Thyroid gland (tissue), 4 donors: ENCODE results near the gene MCF2L. TPM values are rescaled to one million over a fixed set of nuclear protein-coding genes. Genes with fewer than 3 reads are reported as not detected.

ENCODE experiments used
- DNase-seq, 2 donors: peaks; one replicate each; pipeline ENCODE4 v3.0.0-alpha.2; 2019
- H3K27ac ChIP-seq, 3 donors: fragments of 200-600 bp; sonication (generic); 1 replicate in 2 of 3; 2 replicates in 1 of 3; pipeline ENCODE4 v1.5.1; 2016 to 2019; ENCODE audit warnings: mild to moderate bottlenecking in 1 of 3, moderate library complexity in 1 of 3
- H3K27me3 ChIP-seq: fragments of 200-600 bp; sonication (generic); one replicate; pipeline ENCODE4 v1.5.1; 2019
- H3K36me3 ChIP-seq, 2 donors: fragments of 200-600 bp; sonication (generic); one replicate each; pipeline ENCODE4 v1.5.1; 2016 to 2019
- H3K4me1 ChIP-seq, 2 donors: fragments of 200-600 bp; sonication (generic); one replicate each; pipeline ENCODE4 v1.5.1; 2017 to 2019
- H3K4me3 ChIP-seq, 3 donors: fragments of 200-600 bp; sonication (generic); replicated peaks in 1 of 3; 1 replicate in 2 of 3; 2 replicates in 1 of 3; pipeline ENCODE4 v1.5.1; 2016; ENCODE audit warnings: mild to moderate bottlenecking in 1 of 3
- H3K9me3 ChIP-seq: fragments of 200-600 bp; sonication (generic); one replicate; pipeline ENCODE4 v1.5.1; 2017
- POLR2A ChIP-seq, 2 donors: fragments of 450-650 bp; IDR thresholded peaks; one replicate each; pipeline ENCODE4 v1.6.1; 2017; ENCODE audit warnings: antibody characterized with exemption in 2 of 2, mild to moderate bottlenecking in 2 of 2, moderate library complexity in 1 of 2
- WGBS, 2 donors: methylation state at CpG; one replicate each; pipeline ENCODE4 v1.1.5; 2017; 5-methylcytosine and 5-hydroxymethylcytosine counted together
- intact Hi-C: fragments of 100-400 bp; cut with DNase I; formaldehyde crosslinking; loops from one replicate; pipeline ENCODE4 v1.15.1; 2023
- total RNA-seq, 4 donors: library from RNA; depleted of rRNA; stranded (reverse); fragments of >200 nt; gene quantifications; one replicate each; pipeline ENCODE4 v1.2.3, GENCODE V29; 2016
- TF ChIP-seq, protein P1 (sequence below), 6 experiments: fragments of 200-600 bp in 3 of 6; fragments of 450-650 bp in 3 of 6; sonication (generic) in 3 of 6; IDR thresholded peaks; one replicate each; pipeline ENCODE4 v1.5.1; 2016 to 2019; ENCODE audit warnings: antibody characterized with exemption in 6 of 6, mild to moderate bottlenecking in 2 of 6, inconsistent platforms in 1 of 6, moderate library complexity in 1 of 6

Gene MCF2L
- total RNA-seq, 4 donors from 2014 or later: 35.6 to 83.4 (median 43.6) TPM

DNA sequence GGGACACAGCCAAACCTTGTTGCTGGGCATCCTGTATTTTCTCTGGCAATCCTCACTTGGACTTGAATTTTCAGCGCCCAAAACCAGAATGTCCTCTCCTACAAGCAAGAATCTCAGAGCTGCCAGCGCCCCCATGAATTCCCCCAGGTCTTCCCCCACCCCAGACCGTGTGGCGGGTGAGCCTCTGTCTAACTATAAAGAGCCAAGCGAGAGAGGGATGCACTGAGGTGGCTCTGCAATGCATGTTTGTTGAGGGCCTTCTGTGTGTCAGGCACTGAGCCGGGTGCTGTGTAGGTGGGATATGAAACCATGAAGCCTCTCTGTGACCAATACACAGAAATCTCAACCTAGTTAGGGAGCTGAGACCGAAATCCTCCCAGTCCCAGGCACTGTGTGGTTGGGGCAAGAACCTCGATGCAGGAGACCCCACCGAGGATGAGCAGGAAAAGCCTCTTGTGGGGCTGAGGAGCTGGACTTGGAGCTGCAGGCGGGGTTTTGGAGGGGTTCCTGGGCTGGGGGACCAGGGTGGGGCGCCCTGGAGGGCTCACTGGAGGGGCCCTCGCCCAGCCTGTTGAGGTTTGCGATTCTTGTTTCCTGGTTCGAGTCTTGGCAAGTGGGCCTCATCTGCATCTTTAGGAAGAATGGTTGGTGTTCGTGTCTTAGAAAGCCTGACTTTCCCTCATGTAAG lies 177.0 kb downstream of the MCF2L start:
- WGBS, 2 donors: 83 to 87% methylated on average over 13 to 14 of the region's 15 CpGs

DNA sequence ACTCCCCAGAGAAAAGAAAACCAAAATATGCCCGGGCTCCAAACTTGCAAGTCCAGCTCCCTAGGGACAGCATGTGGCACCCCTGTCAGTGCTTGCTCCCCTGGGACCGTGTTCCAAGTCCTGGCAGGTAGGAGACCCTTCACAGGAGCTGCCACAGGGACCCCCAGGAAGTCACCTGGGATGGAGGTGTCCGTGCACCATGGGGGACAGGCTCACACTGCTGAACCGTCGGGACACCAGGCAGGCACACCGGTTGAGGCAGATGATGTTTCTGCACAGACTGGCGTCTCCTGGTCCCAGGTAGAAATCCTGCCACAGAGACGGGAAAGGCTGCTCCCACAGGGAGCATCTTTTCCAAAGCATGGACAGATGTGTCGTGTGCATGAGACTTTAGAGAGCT lies 177.7 kb downstream of the MCF2L start:
- no peaks in the 10 kb centered on the region for H3K4me1 ChIP-seq
- no peak for TF ChIP-seq POLR2A (IDR thresholded peaks at IDR 0.05)
- TF ChIP-seq, protein P1, sequence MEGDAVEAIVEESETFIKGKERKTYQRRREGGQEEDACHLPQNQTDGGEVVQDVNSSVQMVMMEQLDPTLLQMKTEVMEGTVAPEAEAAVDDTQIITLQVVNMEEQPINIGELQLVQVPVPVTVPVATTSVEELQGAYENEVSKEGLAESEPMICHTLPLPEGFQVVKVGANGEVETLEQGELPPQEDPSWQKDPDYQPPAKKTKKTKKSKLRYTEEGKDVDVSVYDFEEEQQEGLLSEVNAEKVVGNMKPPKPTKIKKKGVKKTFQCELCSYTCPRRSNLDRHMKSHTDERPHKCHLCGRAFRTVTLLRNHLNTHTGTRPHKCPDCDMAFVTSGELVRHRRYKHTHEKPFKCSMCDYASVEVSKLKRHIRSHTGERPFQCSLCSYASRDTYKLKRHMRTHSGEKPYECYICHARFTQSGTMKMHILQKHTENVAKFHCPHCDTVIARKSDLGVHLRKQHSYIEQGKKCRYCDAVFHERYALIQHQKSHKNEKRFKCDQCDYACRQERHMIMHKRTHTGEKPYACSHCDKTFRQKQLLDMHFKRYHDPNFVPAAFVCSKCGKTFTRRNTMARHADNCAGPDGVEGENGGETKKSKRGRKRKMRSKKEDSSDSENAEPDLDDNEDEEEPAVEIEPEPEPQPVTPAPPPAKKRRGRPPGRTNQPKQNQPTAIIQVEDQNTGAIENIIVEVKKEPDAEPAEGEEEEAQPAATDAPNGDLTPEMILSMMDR (IDR thresholded peaks at IDR 0.05): no peak
- no peak for DNase-seq
- no peaks in the 10 kb centered on the region for H3K27me3 ChIP-seq
- no peak overlapping the region for H3K4me3 ChIP-seq
- H3K36me3 ChIP-seq: no peaks in the 10 kb centered on the region
- WGBS, 2 donors: 79 to 90% methylated on average over 7 to 9 of the region's 9 CpGs
- H3K27ac ChIP-seq: no peak overlapping the region
- H3K9me3 ChIP-seq: no peaks in the 10 kb centered on the region
- intact Hi-C loops: no loop called here

More for the DNA sequence above, 177.0 kb downstream of the MCF2L start:
- Histone ChIP-seq H3K36me3 (no peaks in the 10 kb centered on the region), H3K4me3 (no peak overlapping the region), H3K9me3 (no peaks in the 10 kb centered on the region), H3K27ac (no peak overlapping the region), H3K4me1 (no peaks in the 10 kb centered on the region), H3K27me3 (no peaks in the 10 kb centered on the region)
- DNase-seq: no peak
- intact Hi-C loops: no loop called here
- no peak for TF ChIP-seq POLR2A (IDR thresholded peaks at IDR 0.05)

DNA sequence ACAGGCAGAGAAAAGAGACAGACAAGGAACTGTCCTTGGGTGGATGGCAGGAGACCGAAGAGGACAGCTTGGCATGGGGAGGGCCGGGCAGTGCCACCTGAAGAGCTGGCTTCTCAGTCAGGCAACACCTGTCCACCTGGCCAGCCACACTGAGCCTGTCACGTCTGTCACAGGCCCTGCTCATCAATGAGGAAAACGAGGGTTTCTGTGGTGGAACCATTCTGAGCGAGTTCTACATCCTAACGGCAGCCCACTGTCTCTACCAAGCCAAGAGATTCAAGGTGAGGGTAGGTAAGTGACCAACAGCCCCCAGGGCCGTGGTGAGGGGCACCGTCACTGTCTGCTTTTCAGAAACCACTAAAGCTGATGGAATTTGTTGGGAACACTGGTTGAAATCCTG lies 178.2 kb downstream of the MCF2L start:
- intact Hi-C loops: no loop called here
- no peaks in the 10 kb centered on the region for H3K27me3 ChIP-seq
- no peaks in the 10 kb centered on the region for H3K9me3 ChIP-seq
- H3K4me1 ChIP-seq: peaks cover 0 to 2% of the 10 kb centered on the region in 2 donors
- DNase-seq: no peak
- no peak overlapping the region for H3K27ac ChIP-seq
- no peaks in the 10 kb centered on the region for H3K36me3 ChIP-seq
- no peak for TF ChIP-seq POLR2A (IDR thresholded peaks at IDR 0.05)
- TF ChIP-seq, protein P1 (IDR thresholded peaks at IDR 0.05): no peak
- 84 to 93% methylated on average over 8 of the region's 8 CpGs for WGBS, 2 donors
- no peak overlapping the region for H3K4me3 ChIP-seq

DNA sequence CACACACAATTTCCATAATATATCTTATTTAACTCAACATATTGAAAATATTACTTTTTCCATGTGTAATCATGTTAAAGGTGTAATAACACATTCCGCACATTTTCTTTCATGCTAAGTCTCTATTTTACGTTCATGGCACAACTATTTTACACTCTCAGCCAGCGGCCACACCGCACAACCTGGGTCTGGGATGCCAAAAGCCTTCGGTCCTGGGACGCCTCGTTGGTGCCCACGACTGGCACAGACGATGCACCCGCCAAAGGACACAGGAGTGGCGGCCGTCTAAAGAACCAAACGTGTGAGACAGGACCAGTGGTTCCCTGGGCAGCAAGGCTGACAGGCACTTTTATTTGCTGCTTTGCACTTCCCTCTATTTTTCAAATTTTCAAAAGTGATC lies 179.4 kb downstream of the MCF2L start:
- no peaks in the 10 kb centered on the region for H3K27me3 ChIP-seq
- 88 to 90% methylated on average over 13 of the region's 13 CpGs for WGBS, 2 donors
- H3K4me3 ChIP-seq: no peak overlapping the region
- peaks cover 8 to 14% of the 10 kb centered on the region in 2 donors for H3K4me1 ChIP-seq
- no peak overlapping the region for H3K27ac ChIP-seq
- no peaks in the 10 kb centered on the region for H3K9me3 ChIP-seq
- intact Hi-C loops: no loop called here
- no peaks in the 10 kb centered on the region for H3K36me3 ChIP-seq
- no peak for DNase-seq
- TF ChIP-seq POLR2A (IDR thresholded peaks at IDR 0.05): no peak
- TF ChIP-seq, protein P1 (IDR thresholded peaks at IDR 0.05): no peak

DNA sequence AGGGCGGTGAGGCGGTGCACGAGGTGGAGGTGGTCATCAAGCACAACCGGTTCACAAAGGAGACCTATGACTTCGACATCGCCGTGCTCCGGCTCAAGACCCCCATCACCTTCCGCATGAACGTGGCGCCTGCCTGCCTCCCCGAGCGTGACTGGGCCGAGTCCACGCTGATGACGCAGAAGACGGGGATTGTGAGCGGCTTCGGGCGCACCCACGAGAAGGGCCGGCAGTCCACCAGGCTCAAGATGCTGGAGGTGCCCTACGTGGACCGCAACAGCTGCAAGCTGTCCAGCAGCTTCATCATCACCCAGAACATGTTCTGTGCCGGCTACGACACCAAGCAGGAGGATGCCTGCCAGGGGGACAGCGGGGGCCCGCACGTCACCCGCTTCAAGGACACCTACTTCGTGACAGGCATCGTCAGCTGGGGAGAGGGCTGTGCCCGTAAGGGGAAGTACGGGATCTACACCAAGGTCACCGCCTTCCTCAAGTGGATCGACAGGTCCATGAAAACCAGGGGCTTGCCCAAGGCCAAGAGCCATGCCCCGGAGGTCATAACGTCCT lies 180.0 kb downstream of the MCF2L start:
- no peak for TF ChIP-seq POLR2A (IDR thresholded peaks at IDR 0.05)
- TF ChIP-seq, protein P1 (IDR thresholded peaks at IDR 0.05): no peak
- intact Hi-C loops: no loop called here
- Histone ChIP-seq H3K27ac (no peak overlapping the region), H3K4me1 (peaks cover 10 to 16% of the 10 kb centered on the region in 2 donors), H3K36me3 (no peaks in the 10 kb centered on the region), H3K9me3 (no peaks in the 10 kb centered on the region), H3K4me3 (no peak overlapping the region), H3K27me3 (no peaks in the 10 kb centered on the region)
- DNase-seq: no peak
- WGBS, 2 donors: 94% methylated on average over 28 to 33 of the region's 38 CpGs

Other genes with a start within 250 kb of the MCF2L start
- not detected for gene F7, start 136.6 kb downstream of the MCF2L start, total RNA-seq
- gene F10, start 153.6 kb downstream of the MCF2L start, total RNA-seq: 10 to 100 TPM in 1 of 4 donors, 1 to 10 TPM in 3; 4.0 to 19.9 (median 7.0) TPM
- gene PROZ, start 189.4 kb downstream of the MCF2L start, total RNA-seq: not detected
- 10 to 100 TPM; 50.5 to 75.6 (median 56.5) TPM for gene PCID2, start 239.5 kb downstream of the MCF2L start, total RNA-seq
- 100 to 1,000 TPM in 3 of 4 donors, 10 to 100 TPM in 1; 78.9 to 131 (median 122) TPM for gene CUL4A, start 240.4 kb downstream of the MCF2L start, total RNA-seq